Renal pelvis (tissue), 4 donors: ENCODE data around the gene SFSWAP. TPM values are rescaled to one million over a fixed set of nuclear protein-coding genes. Genes with fewer than 3 reads are reported as not detected.

Experiments used
- DNase-seq: peaks from one replicate; pipeline ENCODE4 v3.0.0-alpha.2; 2013
- polyA plus RNA-seq, 3 donors: library from polyadenylated mRNA; unstranded; fragments of 120-200 nt; gene quantifications; one replicate each; pipeline ENCODE4 v1.2.1, GENCODE V29; 2013; ENCODE audit not compliant: insufficient read length in 3 of 3

The SFSWAP gene
- polyA plus RNA-seq, 3 donors, result 44.7 to 61.5 (median 55.2) TPM

DNA sequence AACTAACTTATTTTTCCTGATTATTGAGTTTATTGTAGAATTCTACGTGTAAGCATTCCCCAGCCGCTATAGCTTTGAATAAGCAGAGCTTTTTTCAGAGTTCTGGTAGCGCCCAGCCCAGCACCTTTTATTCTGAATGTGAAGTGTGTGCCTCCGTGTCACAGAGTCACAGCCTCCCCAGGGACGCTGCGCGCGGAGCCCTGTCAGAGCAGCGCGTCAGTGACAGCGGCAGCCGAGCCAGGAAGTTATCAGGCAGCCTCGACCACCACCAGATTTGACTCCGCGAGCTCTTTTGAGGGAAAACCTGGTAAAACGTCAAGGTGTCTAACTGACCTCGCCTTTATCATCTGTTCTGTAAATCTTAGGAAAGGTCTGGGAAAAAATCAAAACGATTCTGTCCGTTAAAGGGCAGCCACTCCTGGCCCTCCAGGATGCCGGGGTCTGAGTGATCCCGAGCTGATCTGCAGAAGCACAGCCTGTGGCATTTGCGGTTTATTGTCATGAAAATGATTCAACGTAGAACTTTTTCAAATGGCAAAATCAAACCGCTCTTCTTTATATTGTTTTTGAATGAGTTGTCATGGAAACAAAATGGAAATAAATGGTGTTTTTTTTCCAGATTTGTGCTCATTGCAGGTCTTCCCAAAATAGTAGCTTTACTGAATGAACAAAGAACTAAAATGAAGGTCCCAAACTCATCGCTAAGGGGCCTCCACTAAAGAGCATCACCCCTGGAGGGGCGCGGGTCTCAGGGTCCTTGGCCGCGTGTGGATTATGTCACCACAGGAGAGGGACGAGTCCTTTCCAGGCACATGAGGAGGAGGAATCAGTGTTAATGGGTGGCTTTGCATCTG is 74.2 kb downstream of the SFSWAP start:
- no peak for DNase-seq

DNA sequence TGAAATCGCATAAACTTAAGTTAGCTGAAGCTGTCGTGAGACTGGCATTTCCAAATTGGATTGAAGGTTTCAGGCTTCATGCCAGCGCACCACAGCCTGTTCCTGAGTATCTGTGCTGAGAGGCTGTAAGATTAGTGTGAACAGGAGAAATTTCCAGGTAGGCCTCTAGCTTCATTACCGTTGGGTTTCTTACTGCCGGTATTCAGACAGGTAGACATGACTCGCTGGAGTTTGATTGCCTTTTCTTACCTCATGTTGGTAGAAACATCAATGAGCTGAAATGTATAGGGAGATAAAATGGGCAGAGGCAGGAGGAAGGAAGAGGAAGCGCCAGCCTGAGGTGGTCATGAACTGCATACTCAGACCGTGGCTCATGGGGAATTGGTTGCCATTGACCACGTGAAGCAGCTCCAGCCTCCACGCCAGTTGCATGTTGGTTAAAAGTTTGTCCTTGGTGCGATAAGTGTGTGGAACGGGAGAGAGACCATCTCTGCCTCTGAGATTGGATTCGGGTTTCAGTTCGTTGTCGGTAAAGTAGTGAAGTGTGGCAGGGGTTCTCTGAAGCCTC is 75.0 kb downstream of the SFSWAP start:
- DNase-seq, result no peak

DNA sequence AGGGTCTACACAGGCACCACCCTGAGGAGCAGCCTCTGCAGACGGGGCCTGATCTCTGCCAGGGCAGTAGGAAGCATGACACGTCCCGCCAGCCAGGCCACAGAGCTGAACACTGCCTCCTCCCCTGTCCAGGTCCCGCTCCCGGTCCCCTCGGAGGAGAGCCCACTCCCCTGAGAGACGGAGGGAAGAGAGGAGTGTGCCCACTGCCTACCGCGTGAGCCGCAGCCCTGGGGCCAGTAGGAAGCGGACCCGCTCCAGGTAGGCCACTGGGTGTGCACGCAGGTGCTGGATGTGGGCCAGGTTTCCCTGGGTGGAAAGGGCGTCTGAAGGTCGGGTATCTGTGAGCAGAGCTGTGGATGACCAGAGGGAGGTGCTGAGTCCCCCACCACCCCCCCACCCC is 75.4 kb downstream of the SFSWAP start:
- no peak for DNase-seq

DNA sequence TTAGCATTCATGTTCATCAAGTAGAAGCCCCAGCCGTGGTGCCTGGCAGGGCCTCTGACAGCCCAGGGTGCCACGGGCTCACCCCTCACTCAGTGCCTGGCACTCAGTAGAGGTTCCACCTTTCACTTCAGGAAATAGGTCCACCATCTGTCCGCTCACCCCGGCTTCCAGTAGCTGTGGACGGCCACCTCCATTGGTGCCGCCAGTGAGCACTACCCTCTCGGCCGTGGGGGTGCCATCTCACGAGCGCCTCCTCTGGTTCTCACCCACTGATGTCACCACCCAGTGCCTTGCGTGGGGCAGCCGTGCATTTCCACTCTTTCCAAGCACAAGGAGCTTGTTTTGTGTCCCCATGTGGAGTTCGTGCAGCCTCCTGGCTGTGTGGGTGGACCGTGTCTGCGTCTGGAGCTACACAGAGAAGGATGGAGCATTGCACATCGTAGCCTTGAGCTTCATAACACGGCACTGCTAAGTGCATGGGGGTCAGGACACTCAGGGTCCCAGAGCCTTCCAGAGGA is 76.3 kb downstream of the SFSWAP start:
- no peak for DNase-seq

DNA sequence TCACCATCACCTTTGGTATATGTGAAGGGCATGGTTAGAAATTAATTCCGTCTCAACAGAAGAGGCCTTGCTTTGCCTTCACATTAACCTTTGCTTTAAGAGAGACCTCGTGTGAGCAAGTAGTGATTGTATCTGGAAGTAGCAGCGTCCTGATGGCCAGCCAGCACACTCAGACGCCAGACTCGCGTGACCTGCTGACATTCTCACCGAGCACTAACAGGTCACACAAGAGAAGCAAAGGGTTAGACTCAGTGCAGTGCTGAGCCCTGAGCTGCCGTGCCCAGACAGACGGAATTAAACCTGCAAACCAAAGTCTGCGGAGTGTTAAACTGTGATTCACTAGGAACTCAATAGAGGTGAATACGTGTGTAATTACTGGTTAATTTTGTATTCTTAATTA is 77.2 kb downstream of the SFSWAP start:
- no peak for DNase-seq

DNA sequence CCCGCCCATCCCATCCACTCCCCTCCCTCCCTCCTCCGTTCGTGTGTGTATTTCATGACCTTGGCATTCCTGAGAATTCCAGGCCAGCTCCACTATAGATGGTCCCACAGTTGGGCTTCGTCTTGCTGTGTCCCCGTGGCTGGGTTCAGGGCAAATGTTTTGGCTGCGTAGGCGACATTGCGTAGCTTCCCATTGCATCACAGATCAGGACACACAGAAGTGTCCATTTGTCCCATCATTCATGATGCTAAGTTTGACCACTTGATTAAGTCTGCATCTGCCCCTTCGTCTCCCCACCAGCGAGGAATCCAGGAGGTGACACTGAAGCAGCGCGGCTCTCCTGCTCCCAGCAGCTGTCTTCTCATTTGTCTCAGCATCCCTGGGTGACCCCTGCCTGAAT is 78.7 kb downstream of the SFSWAP start:
- DNase-seq, result no peak

DNA sequence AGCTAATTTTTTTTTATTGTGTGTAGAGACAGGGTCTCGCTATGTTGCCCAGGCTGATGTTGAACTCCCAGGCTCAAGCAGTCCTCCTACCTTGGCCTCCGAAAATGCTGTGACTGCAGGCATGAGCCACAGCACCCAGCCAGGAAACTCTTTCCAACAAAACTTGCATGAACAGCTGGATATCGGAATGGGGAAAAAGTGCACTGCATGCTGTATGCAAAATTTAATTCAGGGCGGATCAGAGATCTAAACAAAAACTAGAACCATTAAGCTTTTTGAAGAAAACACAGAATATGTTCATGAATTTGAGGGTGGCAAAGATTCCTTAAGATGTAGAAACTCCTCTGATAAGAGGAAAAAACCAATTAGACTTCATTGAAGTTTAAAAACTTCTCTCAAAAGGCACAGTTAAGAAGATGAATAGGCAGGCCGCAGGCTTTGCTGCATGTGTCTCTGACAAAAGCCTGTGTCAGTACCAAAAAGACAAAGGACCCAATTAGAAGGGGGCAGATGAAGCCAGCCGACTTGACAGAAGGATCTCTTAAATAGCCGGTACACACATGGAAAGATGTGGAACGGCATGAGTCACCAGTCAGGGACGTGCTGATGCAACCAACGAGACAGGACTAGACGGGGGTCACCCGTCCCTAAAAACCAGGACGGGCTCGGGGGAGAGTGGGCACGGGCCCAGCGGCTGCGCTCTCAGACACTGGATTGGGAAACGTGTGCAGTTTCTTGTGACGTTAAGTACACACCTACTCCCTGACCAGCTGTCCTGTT is 82.5 kb downstream of the SFSWAP start:
- DNase-seq, result no peak

DNA sequence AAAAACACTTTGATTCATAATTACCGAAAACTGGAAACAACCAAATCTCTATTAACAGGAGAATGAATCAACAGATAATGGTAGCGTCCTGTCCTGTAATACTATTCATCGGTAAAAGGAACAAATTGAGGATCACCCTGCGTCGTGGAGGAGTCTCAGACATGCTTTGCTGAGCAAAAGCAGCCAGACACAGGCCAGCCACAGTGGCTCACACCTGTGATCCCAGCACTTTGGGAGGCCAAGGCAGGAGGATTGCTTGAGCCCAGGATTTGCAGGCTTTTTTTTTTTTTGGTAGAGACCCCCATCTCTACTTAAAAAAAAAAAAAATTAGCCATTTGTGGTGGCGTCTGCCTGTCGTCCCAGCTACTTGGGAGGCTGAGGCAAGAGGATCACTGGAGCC is 83.2 kb downstream of the SFSWAP start:
- DNase-seq, result no peak

DNA sequence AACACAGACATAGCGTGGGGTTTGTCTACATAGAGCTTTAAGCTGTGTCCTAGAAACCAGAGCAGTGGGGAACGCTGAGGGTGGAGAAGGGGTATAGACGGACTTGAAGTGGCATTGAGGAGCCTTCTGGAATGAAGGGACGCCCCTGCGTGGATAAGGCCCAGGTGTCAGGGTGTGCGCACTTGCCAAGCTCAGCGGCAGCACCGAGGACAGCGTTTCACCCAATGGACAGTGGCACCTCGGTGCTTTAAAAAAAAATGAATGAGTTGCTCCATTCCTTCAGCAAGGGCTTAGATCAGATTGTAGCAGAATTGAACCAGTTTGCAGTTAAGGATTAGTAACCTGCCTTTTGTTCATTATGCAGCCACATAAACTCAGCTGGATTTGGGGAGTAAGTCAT is 83.7 kb downstream of the SFSWAP start:
- DNase-seq, result no peak

DNA sequence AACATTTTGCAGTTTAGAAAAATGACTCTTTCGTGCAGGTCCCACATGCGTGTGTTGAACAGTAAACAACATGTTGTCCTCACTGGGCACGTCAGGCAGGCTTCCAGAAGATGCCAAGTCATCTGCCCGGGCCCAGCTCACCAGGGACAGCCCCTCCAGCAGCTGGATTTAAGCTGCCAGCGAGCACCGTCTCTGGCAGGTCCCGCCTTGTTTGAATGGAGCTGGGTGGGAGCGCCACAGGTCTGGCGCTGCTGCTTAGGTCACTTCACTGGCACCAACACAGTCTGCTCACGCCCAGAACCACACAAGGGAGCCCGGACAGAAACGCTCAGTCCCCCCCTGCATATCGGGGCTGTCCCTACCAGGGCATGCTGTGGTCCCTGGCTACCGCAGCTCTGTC is 84.2 kb downstream of the SFSWAP start:
- no peak for DNase-seq

DNA sequence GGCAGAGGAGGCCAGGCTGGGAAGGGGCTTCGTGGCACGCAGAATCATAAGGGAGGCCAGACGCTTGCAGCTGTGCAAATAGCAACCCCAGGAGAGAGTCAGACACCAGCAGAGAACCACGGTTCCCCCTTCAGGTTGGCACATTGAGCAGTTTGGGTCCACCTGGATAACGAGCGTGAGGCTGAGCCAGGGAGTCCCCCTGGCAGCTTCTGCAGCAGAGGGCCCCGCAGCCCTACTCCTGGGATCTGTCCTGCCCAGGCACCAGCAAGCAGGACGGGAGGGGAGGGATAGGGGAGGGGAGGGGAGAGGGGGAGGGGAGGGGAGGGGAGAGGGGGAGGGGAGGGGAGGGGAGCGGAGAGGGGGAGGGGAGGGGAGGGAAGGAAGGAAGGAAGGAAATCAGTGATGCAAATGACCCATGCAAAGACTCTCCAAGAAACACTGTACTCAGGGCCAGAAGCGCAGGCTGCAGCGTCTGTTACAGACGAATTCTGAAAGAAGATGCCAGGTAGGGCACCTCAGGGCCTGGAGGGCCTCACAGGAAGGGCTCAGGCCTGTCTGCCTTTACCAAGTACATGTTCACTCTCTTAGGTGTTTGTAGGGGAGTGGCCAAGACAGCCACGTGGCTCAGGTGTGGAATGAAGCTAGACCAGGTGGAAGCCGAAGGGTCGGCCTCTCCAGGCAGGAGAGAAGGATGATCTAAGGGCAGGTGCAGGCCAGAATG is 85.0 kb downstream of the SFSWAP start:
- DNase-seq, result no peak

DNA sequence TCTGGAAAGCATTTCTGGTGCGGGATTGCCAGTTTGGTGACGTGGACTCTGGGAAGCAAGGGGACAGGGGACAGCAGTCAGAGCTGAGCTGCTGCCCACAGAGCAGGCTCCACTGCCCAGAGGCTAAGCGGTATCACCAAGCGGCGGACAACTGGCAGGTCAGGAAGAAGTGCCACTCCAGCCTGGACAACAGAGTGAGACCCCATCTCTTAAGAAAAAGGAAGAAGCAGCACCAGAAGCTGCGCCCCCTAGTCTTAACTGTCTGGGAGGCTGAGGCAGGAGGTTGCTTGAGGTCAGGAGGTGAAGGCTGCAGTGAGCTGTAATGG is 85.5 kb downstream of the SFSWAP start:
- DNase-seq, result no peak

DNA sequence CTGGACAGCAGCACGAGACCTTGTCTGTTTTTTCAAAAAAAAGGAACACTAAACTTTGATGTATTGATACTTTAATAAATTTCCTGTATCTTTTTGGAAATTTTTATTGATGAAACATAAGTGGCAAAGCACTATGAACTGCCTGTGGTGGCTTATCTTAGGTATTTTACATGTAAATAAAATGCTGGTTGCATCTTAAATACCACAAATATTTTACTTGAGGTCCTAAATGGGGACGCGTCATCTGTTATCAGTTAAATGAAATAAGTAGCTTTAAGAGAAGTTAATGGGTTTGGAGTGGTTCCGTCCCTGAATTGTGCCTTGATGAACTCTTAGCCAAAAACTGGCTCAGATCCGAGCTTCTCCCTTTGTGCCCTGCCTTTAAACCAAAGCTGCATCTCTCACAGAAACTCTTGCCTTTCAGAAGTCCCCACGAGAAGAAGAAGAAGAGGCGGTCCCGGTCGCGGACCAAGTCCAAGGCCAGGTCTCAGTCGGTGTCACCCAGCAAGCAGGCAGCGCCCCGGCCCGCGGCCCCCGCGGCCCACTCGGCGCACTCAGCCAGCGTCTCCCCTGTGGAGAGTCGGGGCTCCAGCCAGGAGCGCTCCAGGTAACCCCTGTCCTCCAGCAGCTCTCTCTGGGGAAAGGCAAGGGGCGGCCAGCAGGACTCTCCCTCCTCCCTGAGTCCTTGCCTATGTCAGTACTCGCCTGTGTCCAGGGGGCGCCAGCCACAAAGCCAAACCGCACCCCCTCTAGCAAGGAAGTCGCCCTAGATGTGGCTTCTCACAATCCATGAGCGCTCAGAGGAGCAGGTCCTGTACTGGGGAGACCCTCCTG is 86.1 kb downstream of the SFSWAP start:
- no peak for DNase-seq

DNA sequence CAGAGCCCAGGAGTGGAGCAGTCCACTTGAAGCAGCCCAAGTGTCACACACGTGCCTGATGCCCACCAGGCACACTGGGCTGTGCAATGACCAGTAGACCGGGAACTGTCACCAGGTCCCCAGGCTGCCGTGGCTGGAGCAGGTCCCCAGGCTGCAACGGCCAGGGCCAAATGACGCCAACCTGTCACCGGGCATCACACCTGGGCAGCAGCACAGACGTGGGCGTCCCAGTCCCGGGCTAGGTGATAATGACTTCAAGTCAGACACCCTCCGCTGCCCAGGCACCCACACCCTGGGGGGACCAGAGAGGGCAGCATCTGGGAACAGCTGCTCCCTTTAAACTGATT is 86.7 kb downstream of the SFSWAP start:
- DNase-seq, result no peak

DNA sequence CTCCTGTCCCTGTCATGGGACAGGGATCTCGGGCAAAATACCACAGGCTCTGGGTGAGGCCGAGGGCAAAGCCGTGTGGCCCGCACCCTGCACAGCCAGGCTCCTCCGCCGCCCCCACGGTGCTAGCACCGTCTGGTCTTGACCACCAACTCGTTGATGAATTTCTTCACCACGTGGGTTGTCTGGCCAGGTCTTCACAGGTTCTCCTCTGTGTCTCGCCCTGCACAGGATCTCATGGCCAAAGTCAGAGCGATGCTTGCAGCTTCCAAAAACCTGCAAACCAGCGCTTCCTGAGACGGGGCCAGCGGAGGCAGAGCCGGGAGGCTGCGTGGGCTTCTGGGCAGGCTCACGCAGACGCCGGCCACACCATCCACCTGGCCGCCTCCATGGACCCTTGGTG is 88.3 kb downstream of the SFSWAP start:
- DNase-seq, result no peak

DNA sequence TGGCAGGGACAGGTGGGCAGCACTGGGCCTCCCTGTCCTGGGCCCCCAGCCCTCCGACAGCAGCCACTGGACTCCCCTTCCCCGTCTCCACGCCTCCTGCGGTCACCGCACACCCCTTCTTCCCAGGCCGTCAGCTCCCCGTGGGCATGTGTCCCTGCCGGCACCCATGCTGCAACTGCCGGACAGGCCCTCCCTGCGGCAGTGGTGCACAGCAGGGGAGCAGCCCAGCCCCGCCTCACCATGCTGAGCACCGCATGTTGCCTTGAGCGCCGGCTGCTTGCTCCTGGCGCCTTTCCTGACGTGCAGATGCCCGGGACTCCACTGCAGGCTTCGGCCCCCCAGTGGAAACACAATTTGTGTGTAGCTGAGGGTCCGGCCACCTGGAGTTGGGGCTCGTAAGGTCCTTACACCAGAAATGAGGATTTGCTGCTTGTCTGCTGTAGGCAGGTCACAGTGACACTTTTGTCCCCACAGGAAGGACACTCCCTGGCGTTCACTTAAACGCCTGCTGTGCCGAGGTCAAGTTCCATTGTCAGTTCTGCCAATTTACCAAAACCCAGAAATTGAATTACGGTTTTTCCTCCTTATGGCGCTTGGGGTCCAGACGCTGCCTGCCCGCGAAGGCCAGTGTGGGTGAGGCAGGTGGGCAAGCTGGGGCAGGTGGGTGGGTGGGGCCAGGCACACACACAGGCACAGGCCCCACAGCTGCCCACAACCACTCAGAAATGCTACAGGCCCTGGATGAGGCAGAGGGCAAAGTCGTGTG is 89.1 kb downstream of the SFSWAP start:
- no peak for DNase-seq

DNA sequence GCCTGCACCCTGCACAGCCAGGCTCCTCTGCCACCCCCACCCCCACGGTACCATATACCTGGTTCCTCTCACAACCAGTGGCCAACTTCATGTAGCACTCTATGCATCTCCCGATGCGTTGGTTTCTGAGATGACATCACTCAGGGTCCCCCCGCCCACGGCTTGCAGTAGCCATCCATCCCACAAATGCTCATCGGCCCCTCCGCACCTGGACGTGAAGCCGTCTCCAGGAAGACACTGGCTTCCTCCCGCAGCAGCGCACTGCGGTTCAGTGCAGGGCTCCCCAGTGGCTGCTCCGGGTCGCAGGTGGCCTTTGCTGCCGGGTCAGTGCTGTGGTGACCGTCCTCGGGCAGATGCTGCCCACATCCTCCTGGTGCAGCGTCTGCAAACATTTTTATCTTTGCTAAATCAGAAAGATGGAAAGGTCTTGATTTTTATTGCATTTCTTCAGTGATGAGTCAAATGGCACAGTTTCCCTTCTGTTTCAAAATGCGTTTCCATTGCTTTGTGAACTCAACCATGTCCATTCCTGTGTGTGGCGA is 89.8 kb downstream of the SFSWAP start:
- DNase-seq, result no peak

DNA sequence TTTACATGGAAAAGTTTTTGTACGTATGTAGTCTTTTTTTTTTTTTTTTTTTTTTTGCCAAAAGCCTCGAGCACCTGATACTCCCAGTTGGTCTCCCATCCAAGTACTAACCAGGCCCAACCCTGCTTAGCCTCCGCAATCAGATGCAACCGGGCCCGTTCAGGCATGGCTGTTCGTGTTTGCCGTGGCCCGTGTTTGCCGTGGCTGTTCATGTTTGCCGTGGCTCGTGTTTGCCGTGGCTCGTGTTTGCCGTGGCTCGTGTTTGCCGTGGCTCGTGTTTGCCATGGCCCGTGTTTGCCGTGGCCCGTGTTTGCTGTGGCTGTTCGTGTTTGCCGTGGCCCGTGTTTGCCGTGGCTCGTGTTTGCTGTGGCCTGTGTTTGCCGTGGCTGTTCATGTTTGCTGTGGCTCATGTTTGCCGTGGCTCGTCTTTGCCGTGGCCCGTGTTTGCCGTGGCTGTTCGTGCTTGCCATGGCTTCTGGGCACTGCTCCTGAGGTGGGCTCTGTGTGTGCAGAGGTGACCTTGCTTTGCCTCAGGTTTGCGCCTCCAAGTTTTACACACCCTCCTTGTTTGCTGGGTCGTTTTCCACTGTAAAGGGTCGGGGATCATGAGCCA is 90.5 kb downstream of the SFSWAP start:
- DNase-seq, result no peak

DNA sequence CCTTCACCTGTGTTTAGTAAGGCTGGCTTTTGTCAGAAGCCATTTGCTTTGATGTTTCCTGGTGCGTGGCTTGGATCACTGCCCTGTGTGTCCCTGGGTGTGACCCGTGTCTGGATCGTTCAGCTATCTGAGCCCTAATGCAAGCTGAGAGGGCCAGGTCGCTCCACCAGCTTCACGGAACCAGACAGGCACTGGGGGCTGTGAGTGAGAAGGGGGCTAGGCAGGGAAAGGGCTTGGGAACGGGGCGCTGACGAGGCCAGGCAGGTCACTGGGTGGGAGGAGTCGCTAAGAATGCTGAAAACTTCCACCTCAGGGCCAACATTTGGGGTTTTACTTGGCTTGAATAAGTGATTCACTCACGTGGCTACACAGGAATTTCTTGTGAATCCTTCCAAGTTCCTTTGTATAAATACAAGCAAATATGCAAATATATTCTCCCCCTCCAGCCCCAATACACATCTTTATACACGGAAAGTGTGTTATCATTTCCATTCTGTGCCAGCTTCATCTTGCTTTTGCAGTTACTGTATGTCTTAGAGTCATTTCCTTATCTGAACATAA is 93.2 kb downstream of the SFSWAP start:
- no peak for DNase-seq

DNA sequence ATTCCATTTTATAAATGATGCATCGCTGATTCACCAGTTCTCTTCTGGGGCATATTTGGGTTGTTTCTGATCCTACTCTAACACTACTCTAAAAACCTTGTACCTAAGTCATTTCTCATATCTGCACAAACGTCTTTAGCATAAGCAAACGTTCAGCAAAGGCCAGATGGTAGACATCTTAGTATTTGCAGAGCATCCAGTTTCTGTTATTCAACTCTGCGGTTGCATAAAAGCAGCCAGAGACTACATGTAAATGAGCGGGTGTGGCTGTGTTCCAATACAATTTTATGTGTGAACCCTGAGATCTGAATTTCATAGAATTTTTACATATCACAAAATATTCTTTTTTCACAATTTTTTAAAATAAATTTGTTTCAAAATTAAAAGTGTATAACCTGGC is 94.5 kb downstream of the SFSWAP start:
- DNase-seq, result no peak
